HG03097 (cell line): ENCODE results near the gene SH3BGRL.

Experiments used
- ATAC-seq: cut with Tn5 transposase; IDR thresholded peaks from one replicate; pipeline ENCODE4 v1.9.1; 2021; ENCODE audit not compliant: unreplicated experiment, low FRiP score

Gene SH3BGRL

DNA sequence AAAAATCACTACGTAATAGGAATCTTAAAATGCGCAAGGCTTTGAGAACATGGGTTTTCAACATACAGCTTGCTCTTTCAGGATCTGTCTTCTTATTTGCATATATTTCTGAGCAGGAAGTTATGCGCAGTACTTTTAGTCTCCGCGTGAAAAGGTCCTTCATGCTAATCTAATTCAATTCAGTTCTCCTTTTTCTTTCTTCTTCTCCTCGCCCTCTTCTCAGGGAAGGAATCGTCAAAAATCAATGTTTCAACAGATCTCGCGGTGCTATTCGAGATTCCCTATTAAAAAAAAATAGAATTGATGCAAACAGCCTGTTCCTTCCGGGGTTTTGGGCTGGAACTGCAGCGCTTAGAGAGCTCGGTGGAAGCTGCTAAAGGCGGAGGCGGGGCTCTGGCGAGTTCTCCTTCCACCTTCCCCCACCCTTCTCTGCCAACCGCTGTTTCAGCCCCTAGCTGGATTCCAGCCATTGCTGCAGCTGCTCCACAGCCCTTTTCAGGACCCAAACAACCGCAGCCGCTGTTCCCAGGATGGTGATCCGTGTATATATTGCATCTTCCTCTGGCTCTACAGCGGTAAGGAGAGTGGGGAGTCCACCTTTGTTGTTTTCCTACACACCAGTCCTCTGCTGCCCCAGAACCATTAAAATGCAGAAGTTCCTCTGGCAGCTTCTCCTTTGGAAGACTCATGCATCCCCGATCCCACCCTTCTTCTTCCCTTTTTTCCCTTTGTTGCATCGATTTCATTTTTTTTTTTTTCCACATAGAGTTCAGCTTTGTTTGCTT lies at the start of gene SH3BGRL, which contains the start of gene HMGN5:
SH3BGRL (plus strand) TSS at position 432 of the 785 bp plus-strand sequence; CDS start at position 531, 99 bp downstream.
HMGN5 (minus strand) TSS at position 243 of the 785 bp plus-strand sequence. CDS start 80,364 bp downstream, outside the sequence.
- ATAC-seq: peak; percentile 98

- no peak for ATAC-seq
Observed at GRCh38 chrX:81168391-81168790, 33.5 kb upstream of the SH3BGRL start.

GRCh38 chrX:81174286-81174685 lies 27.6 kb upstream of the SH3BGRL start:
- no peak for ATAC-seq

GRCh38 chrX:81195259-81195658 lies 6.6 kb upstream of the SH3BGRL start:
- no peak for ATAC-seq

- peak; percentile 96 for ATAC-seq
Observed at GRCh38 chrX:81195712-81196111, 6.2 kb upstream of the SH3BGRL start.

- no peak for ATAC-seq
Observed at GRCh38 chrX:81201071-81201470, 831 bp upstream of the SH3BGRL start.

- ATAC-seq: no peak
Observed at GRCh38 chrX:81202456-81202819, 536 bp downstream of the SH3BGRL start.

DNA sequence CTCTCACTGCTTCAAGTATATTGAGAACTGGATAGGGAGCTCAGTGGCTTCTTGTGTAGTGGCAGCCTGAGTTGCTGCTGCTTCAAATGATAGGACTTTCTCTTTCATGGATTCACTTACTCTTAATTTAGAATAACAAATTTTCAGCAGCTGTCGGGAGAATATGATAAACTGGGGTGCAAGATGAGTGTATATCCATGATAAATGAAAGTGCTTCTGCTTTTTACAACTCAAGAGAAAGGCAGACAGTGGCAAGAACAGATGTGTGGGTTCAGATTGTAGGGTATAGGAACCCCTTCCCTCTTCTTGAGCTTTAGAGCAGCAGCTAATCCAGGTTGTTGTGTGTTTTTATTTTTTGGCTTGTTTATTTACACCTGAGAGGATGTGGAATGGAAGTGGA lies 1.0 kb downstream of the SH3BGRL start:
- ATAC-seq: no peak

DNA sequence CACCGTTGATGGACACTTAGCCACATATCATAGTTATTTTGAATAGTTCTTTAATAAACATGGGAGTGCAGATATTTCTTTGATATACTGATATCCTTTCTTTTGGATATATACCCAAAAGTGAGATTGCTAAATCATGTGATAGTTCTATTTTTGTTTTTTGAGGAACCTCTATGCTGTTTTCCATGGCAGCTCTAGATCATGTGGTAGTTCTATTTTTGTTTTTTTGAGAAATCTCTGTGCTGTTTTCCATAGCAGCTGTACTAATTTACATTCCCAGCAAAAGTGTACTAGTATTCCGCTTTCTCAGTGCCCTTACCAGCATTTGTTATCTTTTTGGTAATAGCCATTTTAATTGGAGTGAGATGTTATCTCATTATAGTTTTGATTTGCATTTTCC lies 3.6 kb downstream of the SH3BGRL start:
- ATAC-seq: no peak

- no peak for ATAC-seq
Observed at GRCh38 chrX:81206476-81206875, 4.6 kb downstream of the SH3BGRL start.

GRCh38 chrX:81208916-81209315 lies 7.0 kb downstream of the SH3BGRL start:
- ATAC-seq: no peak

GRCh38 chrX:81215685-81216084 lies 13.8 kb downstream of the SH3BGRL start:
- ATAC-seq: no peak

GRCh38 chrX:81229229-81229628 lies 27.3 kb downstream of the SH3BGRL start:
- ATAC-seq: no peak

GRCh38 chrX:81229901-81230300 lies 28.0 kb downstream of the SH3BGRL start:
- no peak for ATAC-seq

DNA sequence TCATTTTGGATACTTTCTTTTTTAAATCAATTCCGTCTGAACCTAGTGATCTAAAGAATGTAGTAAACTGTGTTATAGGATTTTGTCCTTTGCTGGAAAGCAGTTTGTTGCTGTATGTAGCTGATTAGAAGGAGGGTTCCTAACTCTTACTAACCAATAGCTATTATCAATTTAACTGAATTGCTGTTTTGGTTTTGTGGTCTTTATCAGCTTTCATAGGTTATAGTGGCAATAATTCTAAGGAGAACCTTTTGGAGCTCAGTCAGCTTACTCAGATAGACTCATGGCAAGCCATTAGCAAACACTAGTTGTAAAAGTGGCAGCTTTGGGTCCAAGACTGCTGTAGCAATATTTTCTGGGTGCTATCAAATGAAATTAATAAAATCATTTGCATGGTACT lies 29.6 kb downstream of the SH3BGRL start:
- ATAC-seq: no peak

GRCh38 chrX:81232218-81232617 lies 30.3 kb downstream of the SH3BGRL start:
- ATAC-seq: no peak

- ATAC-seq: no peak
Observed at GRCh38 chrX:81237516-81237915, 35.6 kb downstream of the SH3BGRL start.

DNA sequence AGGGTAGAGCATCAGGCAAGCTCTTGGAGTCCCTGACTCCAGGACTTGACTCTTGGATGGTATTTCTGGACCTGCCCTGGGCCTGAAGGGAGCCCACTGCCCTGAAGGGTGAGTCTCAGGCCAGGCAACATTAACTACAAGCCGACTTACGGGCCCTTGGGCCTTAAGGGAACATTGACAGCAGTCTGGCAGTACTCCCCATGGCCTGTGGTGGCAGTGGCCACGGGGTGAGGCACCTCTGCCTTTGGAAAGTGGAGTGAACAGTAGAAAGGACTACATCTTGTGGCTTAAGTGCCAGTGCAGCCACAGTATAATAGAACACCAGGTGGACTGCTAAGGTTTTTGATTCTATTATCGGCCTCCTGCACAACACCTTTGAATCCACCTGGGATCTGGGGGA lies 36.3 kb downstream of the SH3BGRL start:
- no peak for ATAC-seq

GRCh38 chrX:81240701-81241331 lies 38.9 kb downstream of the SH3BGRL start:
- ATAC-seq: no peak

DNA sequence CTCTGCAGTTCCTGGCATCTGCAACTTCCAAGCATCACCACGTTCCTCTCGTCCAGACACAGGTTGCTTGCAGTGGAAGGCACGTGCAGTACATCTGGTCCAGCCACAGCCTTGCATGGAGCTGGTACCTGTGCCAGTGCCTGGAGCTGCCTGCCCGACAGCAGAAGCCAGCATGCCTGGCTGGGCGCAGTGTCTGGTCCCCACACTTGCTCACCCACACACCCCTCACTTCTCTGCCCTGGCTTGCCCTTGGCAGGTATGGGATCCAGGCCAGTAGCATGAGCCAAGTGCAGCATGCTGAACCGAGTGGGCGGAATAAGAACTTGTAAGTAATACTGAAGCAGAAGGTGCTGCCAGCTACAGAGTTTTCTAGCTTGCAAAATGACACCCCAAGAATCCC lies 39.9 kb downstream of the SH3BGRL start:
- no peak for ATAC-seq

DNA sequence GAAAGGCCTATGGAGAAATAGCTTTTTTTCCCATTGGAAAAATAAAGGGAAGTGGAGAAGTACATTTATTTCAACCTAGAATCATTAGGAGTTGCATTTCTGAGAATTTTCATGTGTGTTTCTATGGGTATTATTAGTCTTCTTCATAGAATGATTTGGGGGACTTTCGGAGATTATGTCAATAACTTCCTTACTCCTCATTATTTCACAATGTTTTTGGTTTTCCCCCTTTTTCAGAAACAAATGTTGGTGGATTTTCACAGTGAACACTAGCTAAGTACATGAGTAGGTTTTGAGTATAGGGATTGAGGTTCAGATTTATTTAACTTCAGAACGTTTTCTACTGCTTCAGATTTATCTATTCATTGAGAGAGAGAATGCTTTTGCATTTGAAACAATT lies 54.0 kb downstream of the SH3BGRL start:
- no peak for ATAC-seq

GRCh38 chrX:81257817-81258216 lies 55.9 kb downstream of the SH3BGRL start:
- ATAC-seq: no peak
